ENCODE measurements around the gene TMED10.

Gene TMED10

GRCh38 chr14:75126121-75126544 is 50.3 kb downstream of the TMED10 start:
- DNase-seq = no peak

GRCh38 chr14:75125617-75126016 is 50.8 kb downstream of the TMED10 start:
- no peak for DNase-seq

GRCh38 chr14:75123991-75124390 is 52.4 kb downstream of the TMED10 start:
- DNase-seq = no peak

DNA sequence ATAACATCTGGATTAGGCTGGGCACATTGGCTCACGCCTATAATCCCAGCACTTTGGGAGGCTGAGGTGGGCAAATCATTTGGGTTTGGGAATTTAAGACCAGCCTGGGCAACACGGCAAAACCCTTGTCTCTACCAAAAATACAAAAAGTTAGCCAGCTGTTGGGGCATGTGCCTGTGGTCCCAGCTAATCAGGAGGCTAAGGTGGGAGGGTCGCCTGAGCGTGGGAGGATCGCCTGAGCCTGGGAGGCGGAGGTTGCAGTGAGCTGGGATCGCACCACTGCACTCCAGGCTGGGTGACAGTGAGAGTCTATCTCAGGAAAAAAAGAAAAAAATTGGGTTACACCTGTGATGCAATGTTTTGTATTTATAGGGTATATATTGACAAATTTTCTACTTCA is 54.9 kb downstream of the TMED10 start:
- no peak for DNase-seq

DNA sequence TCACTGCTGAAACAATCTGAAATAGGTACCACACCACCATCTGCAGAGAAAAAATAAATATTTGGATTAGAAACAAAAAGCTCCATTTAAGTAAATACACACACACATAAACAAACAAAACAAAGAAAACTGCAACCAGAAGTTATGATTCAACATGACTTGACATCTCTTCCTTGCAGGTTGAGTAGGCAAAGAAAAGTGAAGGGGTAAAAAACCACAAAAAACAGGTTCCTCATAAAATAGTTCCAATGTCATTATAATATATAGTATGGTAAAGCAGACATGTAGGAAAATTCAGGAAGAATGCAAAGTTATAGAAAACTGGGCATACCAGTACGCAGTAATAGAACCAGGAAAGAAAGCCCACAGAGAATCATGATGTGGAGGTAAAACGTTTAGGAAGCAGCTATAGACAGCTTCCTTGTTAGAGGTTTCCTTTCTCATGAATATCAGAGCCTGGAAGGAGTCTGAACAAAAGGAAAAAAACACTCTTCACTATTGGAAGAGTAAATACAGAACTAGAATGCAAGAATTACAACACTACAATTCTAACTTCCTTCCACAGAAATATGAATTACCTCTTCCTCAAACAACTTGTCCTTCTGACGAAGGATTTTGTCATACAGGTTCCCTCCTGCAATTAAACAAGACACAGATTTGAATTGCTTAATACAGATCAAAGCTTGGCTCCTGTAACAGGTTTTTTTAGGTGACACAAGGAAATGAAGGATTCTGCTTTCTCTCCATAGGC is 55.7 kb downstream of the TMED10 start:
- DNase-seq = no peak

GRCh38 chr14:75119056-75119455 is 57.4 kb downstream of the TMED10 start:
- DNase-seq = no peak

GRCh38 chr14:75113932-75114539 is 62.4 kb downstream of the TMED10 start:
- no peak for DNase-seq

GRCh38 chr14:75109877-75110276 is 66.5 kb downstream of the TMED10 start:
- DNase-seq = no peak

- no peak for DNase-seq
Measured at GRCh38 chr14:75107186-75107585, 69.2 kb downstream of the TMED10 start.

DNA sequence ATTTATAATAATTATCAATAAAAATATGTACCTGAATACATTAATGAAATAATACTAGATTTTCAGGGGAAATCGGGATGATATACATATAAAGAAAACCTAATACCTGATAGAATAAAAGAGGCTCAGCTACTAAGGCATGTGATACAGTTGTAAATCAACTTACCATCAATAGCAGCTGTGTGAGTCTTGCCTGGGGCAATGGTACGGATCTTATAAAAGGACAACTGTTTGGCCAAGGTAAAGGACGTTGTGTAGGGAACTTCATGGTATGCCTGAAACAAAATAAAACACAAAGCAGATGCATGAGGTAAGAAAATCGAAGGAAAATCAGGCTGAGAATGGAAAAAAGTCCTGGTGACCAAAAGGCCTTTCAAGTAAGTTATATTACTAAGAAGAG is 74.9 kb downstream of the TMED10 start:
- no peak for DNase-seq

DNA sequence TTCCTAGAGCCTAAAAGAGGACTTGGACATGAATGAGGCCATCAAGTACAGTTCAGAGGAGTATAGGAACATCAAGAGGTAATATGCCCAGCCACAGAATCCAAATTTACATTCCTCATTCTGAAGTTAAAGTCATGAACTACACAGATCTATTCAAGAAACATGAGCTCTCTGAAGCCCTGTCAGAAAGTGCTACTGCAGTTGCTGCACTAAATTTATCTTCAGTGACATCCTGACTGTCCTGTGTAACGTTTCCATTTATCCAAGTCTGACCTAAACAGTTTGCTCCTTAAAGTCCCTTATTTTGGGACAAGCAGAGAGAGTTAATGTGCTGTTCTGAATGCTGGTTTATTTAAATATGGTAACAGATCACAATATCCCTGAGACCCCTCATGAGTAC is 77.7 kb downstream of the TMED10 start:
- no peak for DNase-seq

DNA sequence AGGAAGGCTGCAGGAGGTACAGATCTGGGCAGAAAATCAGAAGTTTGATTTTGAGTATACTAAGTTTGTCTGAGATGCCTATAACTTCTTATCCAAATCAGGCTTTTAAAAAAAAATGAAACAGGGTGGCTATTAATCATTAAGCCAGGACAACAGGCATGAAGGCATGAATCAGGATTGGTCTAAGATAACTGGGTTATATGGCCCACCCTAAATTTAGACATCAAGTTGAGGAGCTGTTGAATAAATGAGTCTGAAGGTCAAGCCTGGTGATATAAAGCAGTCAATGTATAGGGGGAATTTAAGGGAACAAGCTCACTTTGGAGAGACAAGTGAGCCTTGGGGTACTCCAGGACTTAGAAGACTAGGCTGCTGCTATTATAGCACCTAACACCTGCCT is 78.2 kb downstream of the TMED10 start:
- no peak for DNase-seq

DNA sequence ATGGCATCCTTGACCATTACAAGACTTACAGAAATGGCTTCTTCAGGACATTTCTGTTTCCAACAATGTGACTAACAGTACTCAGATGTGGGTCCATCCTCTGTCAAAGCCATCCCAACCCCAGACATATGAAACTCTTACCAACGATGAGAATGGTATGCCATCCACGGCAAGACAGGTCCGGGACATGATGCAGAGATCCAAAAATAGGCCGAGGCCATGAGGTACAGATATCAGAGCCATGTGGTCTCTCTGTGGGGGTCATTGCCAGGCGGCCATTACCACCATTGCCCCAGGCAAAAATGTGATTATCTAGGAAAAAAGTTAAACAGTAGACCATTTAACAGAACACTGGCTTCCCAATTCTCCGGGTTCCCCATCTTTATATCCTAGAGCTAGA is 79.5 kb downstream of the TMED10 start:
- DNase-seq = no peak

DNA sequence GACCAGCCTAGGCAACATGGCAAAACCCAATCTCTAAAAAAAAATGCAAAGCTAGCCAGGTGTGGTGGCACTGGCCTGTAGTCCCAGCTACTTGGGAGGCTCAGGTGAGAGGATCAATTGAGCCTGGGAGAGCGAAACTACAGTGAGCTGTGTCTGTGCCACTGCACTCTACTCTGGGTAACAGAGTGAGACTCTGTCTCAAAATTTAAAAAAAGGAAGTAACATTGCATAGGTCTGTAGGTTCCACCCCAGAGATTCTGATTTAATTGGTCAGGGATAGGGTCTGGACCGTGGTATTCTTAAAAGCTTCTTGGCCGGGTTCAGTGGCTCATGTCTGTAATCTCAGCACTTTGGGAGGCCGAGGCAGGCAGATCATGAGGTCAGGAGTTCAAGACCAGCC is 80.7 kb downstream of the TMED10 start:
- no peak for DNase-seq

- no peak for DNase-seq
Measured at GRCh38 chr14:75094896-75095295, 81.5 kb downstream of the TMED10 start.

DNA sequence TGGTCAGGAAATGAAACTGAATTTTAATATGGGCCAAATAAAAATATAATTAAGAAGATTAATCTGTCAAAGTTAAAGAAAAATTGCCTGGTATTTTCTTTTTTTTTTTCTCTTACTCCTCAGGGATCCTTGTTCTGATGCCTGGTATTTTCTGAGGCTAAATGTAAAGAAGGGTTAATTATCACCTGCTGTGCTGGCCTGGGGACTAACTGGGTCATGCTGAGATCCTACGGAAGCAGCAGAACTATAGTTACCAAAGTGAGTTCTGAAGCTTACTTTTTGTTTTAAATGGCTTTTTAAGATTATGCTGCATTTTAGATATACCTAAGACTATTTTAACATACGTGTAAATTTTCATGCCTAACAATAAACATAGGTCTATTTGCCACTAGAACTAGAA is 83.7 kb downstream of the TMED10 start:
- no peak for DNase-seq

DNA sequence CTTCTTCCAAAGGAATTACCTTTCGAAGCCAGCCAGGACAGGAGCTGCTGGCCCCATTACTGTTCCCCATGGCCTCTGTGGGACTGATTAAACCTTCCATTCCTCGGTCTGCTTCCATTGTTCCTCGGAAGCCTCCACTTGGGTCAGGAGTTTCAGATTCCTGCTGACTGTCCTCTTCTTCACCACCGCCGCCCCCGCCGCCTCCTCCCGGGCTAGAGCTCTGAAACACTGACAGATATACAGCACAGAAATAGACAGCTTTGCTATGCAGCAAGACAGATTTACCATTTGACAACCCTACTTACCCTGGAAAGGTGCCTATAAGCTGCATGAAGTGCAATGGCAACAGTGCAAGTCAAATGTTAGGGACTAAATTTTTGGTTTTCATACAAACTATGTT is 85.2 kb downstream of the TMED10 start:
- no peak for DNase-seq

GRCh38 chr14:75090353-75090752 is 86.1 kb downstream of the TMED10 start:
- DNase-seq = no peak

- peak; percentile 28 for DNase-seq
Measured at GRCh38 chr14:75088566-75089373, 87.6 kb downstream of the TMED10 start.

GRCh38 chr14:75088153-75088552 is 88.3 kb downstream of the TMED10 start:
- DNase-seq = no peak

DNA sequence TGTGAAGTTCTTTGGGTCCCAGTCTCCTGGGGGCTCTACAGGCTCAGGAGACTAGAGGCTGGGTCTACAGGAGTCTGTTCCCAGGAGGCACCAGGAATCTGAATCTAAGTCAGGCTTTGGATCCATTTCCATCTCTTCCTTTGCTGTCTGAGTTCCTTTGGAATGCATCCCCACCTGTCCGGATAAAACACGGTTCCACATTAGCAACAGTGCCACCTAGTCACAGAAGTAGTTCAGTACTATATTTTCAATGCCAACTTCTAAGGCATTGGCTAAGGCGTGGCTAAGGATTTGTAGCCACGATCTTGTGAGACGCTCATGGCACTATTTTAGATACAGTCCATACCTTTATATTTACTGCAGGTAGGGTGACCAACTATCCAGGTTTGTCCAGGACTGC is 91.9 kb downstream of the TMED10 start:
- no peak for DNase-seq

- DNase-seq = no peak
Measured at GRCh38 chr14:75083271-75083670, 93.1 kb downstream of the TMED10 start.

DNA sequence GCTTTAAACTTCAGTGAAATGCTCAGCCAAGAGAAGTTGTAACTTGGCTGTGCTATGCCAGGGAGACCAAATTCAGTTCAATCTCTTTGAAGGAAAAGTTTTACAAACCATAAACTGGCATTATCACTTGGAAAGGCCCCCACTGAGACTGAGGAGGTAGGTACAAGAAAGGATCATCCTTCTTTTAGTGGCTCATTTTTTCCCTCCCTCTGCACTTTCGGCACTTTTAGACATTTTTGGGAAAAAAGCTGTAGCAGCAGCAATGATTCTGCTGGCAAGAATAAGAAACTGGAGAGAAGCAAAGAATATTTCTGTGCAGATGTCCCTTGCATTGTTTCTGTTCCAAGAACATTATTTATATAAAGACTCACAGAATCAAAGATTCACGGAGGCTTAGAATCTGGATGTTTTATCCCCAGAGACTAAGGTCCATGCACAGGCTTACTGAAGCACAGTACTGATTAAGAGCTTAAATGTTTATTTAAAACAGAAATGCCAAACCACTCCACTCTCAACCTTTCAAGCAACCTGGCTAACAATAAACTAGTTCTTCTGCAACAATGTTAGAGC is 94.7 kb downstream of the TMED10 start:
- no peak for DNase-seq

All from NCI-H1092 (cell line).